NCI-H524 treated with DMSO at 0.1 percent for 48 hours (cell line): ENCODE data around the gene CTSL.
"Not testable (repeated sequence)": the region's sequence is repeated elsewhere in the genome, so short reads cannot be mapped to it uniquely, and the experiment has no call there.

Source experiments
- DNase-seq: peaks from one replicate; lab custom pipeline; 2025; lab: John Stamatoyannopoulos, UW

The CTSL gene

GRCh38 chr9:87722393-87723088 is 3.4 kb upstream of the CTSL start:
- no peak for DNase-seq

- no peak for DNase-seq
Measured at GRCh38 chr9:87725356-87725899, 491 bp upstream of the CTSL start.

- no peak for DNase-seq
Measured at GRCh38 chr9:87729246-87729645, 3.3 kb downstream of the CTSL start.

- no peak for DNase-seq
Measured at GRCh38 chr9:87731321-87731720, 5.4 kb downstream of the CTSL start.

- DNase-seq: no peak
Measured at GRCh38 chr9:87732344-87732743, 6.4 kb downstream of the CTSL start.

GRCh38 chr9:87732756-87733155 is 6.8 kb downstream of the CTSL start:
- no peak for DNase-seq

- DNase-seq: no peak
Measured at GRCh38 chr9:87733273-87734052, 7.5 kb downstream of the CTSL start.

- no peak for DNase-seq
Measured at GRCh38 chr9:87734106-87734505, 8.2 kb downstream of the CTSL start.

GRCh38 chr9:87739546-87739945 is 13.6 kb downstream of the CTSL start:
- no peak for DNase-seq

- no peak for DNase-seq
Measured at GRCh38 chr9:87740209-87740608, 14.3 kb downstream of the CTSL start.

GRCh38 chr9:87741326-87741725 is 15.4 kb downstream of the CTSL start:
- DNase-seq: no peak

- DNase-seq: no peak
Measured at GRCh38 chr9:87741891-87742290, 16.0 kb downstream of the CTSL start.

- no peak for DNase-seq
Measured at GRCh38 chr9:87742813-87743428, 17.0 kb downstream of the CTSL start.

- DNase-seq: not testable (repeated sequence)
Measured at GRCh38 chr9:87744247-87744646, 18.3 kb downstream of the CTSL start.

- no peak for DNase-seq
Measured at GRCh38 chr9:87746186-87746585, 20.3 kb downstream of the CTSL start.

- no peak for DNase-seq
Measured at GRCh38 chr9:87748881-87749280, 23.0 kb downstream of the CTSL start.

- no peak for DNase-seq
Measured at GRCh38 chr9:87749335-87750035, 23.6 kb downstream of the CTSL start.

GRCh38 chr9:87750726-87751125 is 24.8 kb downstream of the CTSL start:
- DNase-seq: no peak

GRCh38 chr9:87751423-87751822 is 25.5 kb downstream of the CTSL start:
- DNase-seq: no peak

- no peak for DNase-seq
Measured at GRCh38 chr9:87751868-87752267, 25.9 kb downstream of the CTSL start.

- DNase-seq: no peak
Measured at GRCh38 chr9:87753313-87753712, 27.4 kb downstream of the CTSL start.

- not testable (repeated sequence) for DNase-seq
Measured at GRCh38 chr9:87758330-87758729, 32.4 kb downstream of the CTSL start.
